WTC11 (cell line): ENCODE data around the gene ASGR1. TPM values are rescaled to one million over a fixed set of nuclear protein-coding genes. Genes with fewer than 3 reads are reported as not detected.

Source experiments
- ATAC-seq: fragments of 200-7000 bp; cut with Tn5 transposase; 2 replicates; pipeline ENCODE4 v1.10.0; 2021; ENCODE audit warnings: mild to moderate bottlenecking, moderate library complexity
- CTCF ChIA-PET: fragments of 300-600 bp; sonication (Branson Sonifier 250); formaldehyde crosslinking; loops from one replicate; lab custom pipeline; 2021; ENCODE audit warnings: antibody characterized with exemption; lab: Charles Lee
- POLR2A ChIA-PET: fragments of 350-600 bp; sonication (Branson Sonifier 250); formaldehyde crosslinking; loops from one replicate; lab custom pipeline; 2021; ENCODE audit warnings: antibody characterized with exemption; lab: Charles Lee
- DNase-seq: peaks from one replicate; pipeline ENCODE4 v3.0.0; 2021; ENCODE audit warnings: low spot score
- H3K27ac Mint-ChIP-seq: 2 replicates; pipeline ENCODE4 v1.8.0; 2021; ENCODE audit warnings: mixed read lengths
- H3K27me3 Mint-ChIP-seq: 2 replicates; pipeline ENCODE4 v1.8.0; 2021; ENCODE audit warnings: low read depth, mild to moderate bottlenecking, moderate library complexity, mixed read lengths
- H3K36me3 Mint-ChIP-seq: 2 replicates; pipeline ENCODE4 v1.8.0; 2021; ENCODE audit warnings: mixed read lengths
- H3K4me1 Mint-ChIP-seq: 2 replicates; pipeline ENCODE4 v1.8.0; 2022; ENCODE audit warnings: mixed read lengths
- H3K4me3 Mint-ChIP-seq: 2 replicates; pipeline ENCODE4 v1.8.0; 2021; ENCODE audit warnings: mild to moderate bottlenecking, moderate library complexity, mixed read lengths
- H3K9me3 Mint-ChIP-seq: 2 replicates; pipeline ENCODE4 v1.8.0; 2021; ENCODE audit warnings: mixed read lengths
- CBFB ChIP-seq: sonication (generic); formaldehyde crosslinking; IDR thresholded peaks from 2 replicates; pipeline ENCODE4 v1.8.1; 2022; ENCODE audit warnings: mild to moderate bottlenecking, low read depth, missing genetic modification reagents
- CREB1 ChIP-seq: sonication (generic); formaldehyde crosslinking; IDR thresholded peaks from 2 replicates; pipeline ENCODE4 v1.8.0; 2023; ENCODE audit warnings: mild to moderate bottlenecking, missing genetic modification reagents
- CREM ChIP-seq: sonication (generic); formaldehyde crosslinking; IDR thresholded peaks from 2 replicates; pipeline ENCODE4 v1.8.1; 2022; ENCODE audit warnings: mild to moderate bottlenecking, missing genetic modification reagents, moderate library complexity
- FOXJ3 ChIP-seq: sonication (generic); formaldehyde crosslinking; IDR thresholded peaks from 2 replicates; pipeline ENCODE4 v1.9.0; 2021; ENCODE audit warnings: missing genetic modification reagents, mild to moderate bottlenecking, borderline replicate concordance
- GABPB1 ChIP-seq: sonication (generic); formaldehyde crosslinking; IDR thresholded peaks from 2 replicates; pipeline ENCODE4 v1.8.1; 2023; ENCODE audit warnings: mild to moderate bottlenecking, missing genetic modification reagents
- GRHL2 ChIP-seq: fragments of 250-450 bp; sonication (Bioruptor Pico); IDR thresholded peaks from 2 replicates; pipeline ENCODE4 v1.8.0; 2022; ENCODE audit warnings: mild to moderate bottlenecking, moderate library complexity; ENCODE audit not compliant: insufficient replicate concordance, severe bottlenecking
- HMGXB4 ChIP-seq: sonication (generic); formaldehyde crosslinking; IDR thresholded peaks from 2 replicates; pipeline ENCODE4 v1.8.1; 2023; ENCODE audit warnings: mild to moderate bottlenecking, moderate library complexity, missing genetic modification reagents
- IRF1 ChIP-seq: sonication (generic); formaldehyde crosslinking; IDR thresholded peaks from 2 replicates; pipeline ENCODE4 v1.8.0; 2023; ENCODE audit warnings: missing genetic modification reagents
- MAX ChIP-seq: sonication (generic); formaldehyde crosslinking; IDR thresholded peaks from 2 replicates; pipeline ENCODE4 v1.8.0; 2022; ENCODE audit warnings: mild to moderate bottlenecking, missing genetic modification reagents
- MLX ChIP-seq: sonication (generic); formaldehyde crosslinking; IDR thresholded peaks from 2 replicates; pipeline ENCODE4 v1.8.1; 2023; ENCODE audit warnings: mild to moderate bottlenecking, missing genetic modification reagents, moderate library complexity
- MXD4 ChIP-seq: fragments of 250-450 bp; sonication (Bioruptor Pico); IDR thresholded peaks from 2 replicates; pipeline ENCODE4 v1.8.0; 2021; ENCODE audit warnings: mild to moderate bottlenecking, moderate library complexity, borderline replicate concordance
- NR2C2 ChIP-seq: sonication (generic); formaldehyde crosslinking; IDR thresholded peaks from 2 replicates; pipeline ENCODE4 v1.8.0; 2022; ENCODE audit warnings: mild to moderate bottlenecking, missing genetic modification reagents
- SOX15 ChIP-seq: fragments of 250-450 bp; sonication (Bioruptor Pico); IDR thresholded peaks from 2 replicates; pipeline ENCODE4 v1.9.0; 2021; ENCODE audit warnings: mild to moderate bottlenecking
- SP1 ChIP-seq: sonication (generic); formaldehyde crosslinking; conservative IDR thresholded peaks from 2 replicates; pipeline ENCODE4 v1.8.1; 2022; ENCODE audit warnings: missing genetic modification reagents
- TCF7 ChIP-seq: sonication (generic); formaldehyde crosslinking; IDR thresholded peaks from 2 replicates; pipeline ENCODE4 v1.8.0; 2022; ENCODE audit warnings: mild to moderate bottlenecking, low read depth, missing genetic modification reagents, moderate library complexity
- TP53 ChIP-seq: sonication (generic); formaldehyde crosslinking; IDR thresholded peaks from 2 replicates; pipeline ENCODE4 v1.8.1; 2023; ENCODE audit warnings: mild to moderate bottlenecking, missing genetic modification reagents
- ZBTB21 ChIP-seq: sonication (generic); formaldehyde crosslinking; IDR thresholded peaks from 2 replicates; pipeline ENCODE4 v1.8.1; 2023; ENCODE audit warnings: mild to moderate bottlenecking, missing genetic modification reagents, borderline replicate concordance
- ZBTB43 ChIP-seq: sonication (generic); formaldehyde crosslinking; IDR thresholded peaks from 2 replicates; pipeline ENCODE4 v1.8.1; 2023; ENCODE audit warnings: mild to moderate bottlenecking, missing genetic modification reagents
- ZNF138 ChIP-seq: sonication (generic); formaldehyde crosslinking; conservative IDR thresholded peaks from 2 replicates; pipeline ENCODE4 v1.8.1; 2022; ENCODE audit warnings: mild to moderate bottlenecking, moderate library complexity, missing genetic modification reagents
- ZNF416 ChIP-seq: fragments of 250-450 bp; sonication (Bioruptor Pico); IDR thresholded peaks from 2 replicates; pipeline ENCODE4 v1.9.0; 2021; ENCODE audit warnings: mild to moderate bottlenecking, inconsistent platforms
- ZNF512 ChIP-seq: sonication (generic); formaldehyde crosslinking; IDR thresholded peaks from 2 replicates; pipeline ENCODE4 v1.8.1; 2022; ENCODE audit warnings: missing genetic modification reagents, borderline replicate concordance
- total RNA-seq: library from RNA; stranded (reverse); gene quantifications from 3 replicates; pipeline ENCODE4 v1.2.3, GENCODE V29; 2021

Gene ASGR1
- total RNA-seq, 1 experiment from 2014 or later: 13.3 TPM

- TF ChIP-seq CREB1 (CRISPR knock-in tag) (no peak), MAX (CRISPR knock-in tag) (no peak), NR2C2 (CRISPR knock-in tag) (no peak), GABPB1 (CRISPR knock-in tag) (0 out of 2 replicates have a peak, but pooled peaks have one; percentile 17), HMGXB4 (CRISPR knock-in tag) (no peak), ZNF512 (CRISPR knock-in tag) (no peak), ZNF416 (CRISPR knock-in tag) (no peak), CREM (CRISPR knock-in tag) (no peak; the same call in 1 of the 2 replicates), SP1 (peak; percentile 42), GRHL2 (CRISPR knock-in tag) (no peak), MLX (CRISPR knock-in tag) (no peak), CBFB (CRISPR knock-in tag) (0 out of 2 replicates have a peak, but pooled peaks have one; percentile 27), FOXJ3 (CRISPR knock-in tag) (no peak), MXD4 (no peak), ZBTB21 (CRISPR knock-in tag) (peak; percentile 97), ZBTB43 (CRISPR knock-in tag) (0 out of 2 replicates have a peak, but pooled peaks have one; percentile 57), IRF1 (CRISPR knock-in tag) (no peak), ZNF138 (CRISPR knock-in tag) (no peak), TP53 (CRISPR knock-in tag) (no peak), SOX15 (CRISPR knock-in tag) (no peak), TCF7 (no peak)
- CTCF ChIA-PET: interaction anchor here (0.6 to 4.5 kb wide), 36 partner anchors 9 to 263 kb away, joined by 3 to 75 read pairs (median 6); partner anchors contain the start of genes ACADVL, ASGR2, DLG4 and PHF23
- Mint-ChIP-seq H3K27ac (peak overlapping the region; percentile 80), H3K36me3 (no peaks in the 10 kb centered on the region), H3K27me3 (peaks cover 10% of the 10 kb centered on the region), H3K9me3 (no peaks in the 10 kb centered on the region), H3K4me1 (peaks cover 12% of the 10 kb centered on the region), H3K4me3 (no peak overlapping the region)
- POLR2A ChIA-PET: interaction anchor here (0.6 to 1.9 kb wide), 5 partner anchors 42 to 176 kb away, joined by 3 to 8 read pairs (median 3); partner anchors contain the start of genes ACADVL and SLC16A13
- DNase-seq: peak; percentile 54
- ATAC-seq: peak; percentile 3
Measured at GRCh38 chr17:7177954-7178477, 1.2 kb downstream of the ASGR1 start.
